ENCODE results near the gene TRPV5.

TRPV5 gene

DNA sequence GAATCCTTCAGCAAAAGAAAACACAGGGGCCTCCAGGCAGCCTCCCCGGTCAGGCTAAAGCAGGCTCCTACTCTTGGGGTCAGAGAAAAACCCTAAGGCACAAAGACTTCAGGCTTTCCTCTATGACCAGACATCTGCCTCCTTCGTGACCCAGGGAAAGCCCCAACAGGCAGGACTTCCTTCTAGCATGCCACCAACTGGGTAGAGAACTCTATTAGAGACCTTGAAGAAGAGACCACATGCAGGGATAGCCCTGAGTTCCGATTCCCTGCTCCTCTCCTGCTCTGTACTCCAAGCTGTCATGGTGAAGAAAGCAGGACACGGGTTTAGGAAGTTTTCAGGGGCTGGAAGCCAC, 49.3 kb downstream of the TRPV5 start:
- DNase-seq: no peak

DNA sequence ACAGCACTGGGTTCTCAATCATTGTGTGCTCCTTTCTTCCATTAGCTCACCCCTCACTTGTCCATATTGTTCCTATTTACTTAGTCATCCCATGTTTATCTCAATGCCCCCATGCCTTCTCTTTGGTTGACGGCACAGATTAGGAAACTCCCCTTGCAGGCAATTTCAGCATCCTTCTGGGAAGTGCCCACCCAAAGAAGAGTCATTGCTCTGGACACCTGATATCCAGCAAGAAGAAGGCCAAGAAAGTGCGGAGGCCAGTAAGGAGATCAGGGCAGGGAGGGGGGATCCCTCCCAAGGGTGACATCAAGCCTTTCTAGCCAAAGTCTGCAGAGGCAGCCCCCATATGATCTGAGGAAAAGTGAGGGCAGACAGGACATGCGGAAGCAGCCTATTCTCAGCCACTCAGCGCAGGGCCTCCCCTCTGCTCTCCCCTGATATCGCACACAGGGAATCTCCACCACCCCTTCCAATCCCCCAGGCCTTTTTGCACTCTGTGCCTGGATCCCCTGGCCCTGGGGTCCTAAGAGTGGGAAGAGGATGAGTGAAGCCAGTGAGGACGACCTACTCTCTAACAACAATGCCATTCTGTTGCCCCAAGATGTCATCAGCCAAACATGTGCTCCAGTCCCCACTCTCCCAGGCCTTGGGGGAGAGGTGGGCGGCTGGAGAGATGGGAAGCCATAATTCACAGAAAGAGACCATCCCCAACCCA, 49.8 kb downstream of the TRPV5 start:
- DNase-seq: peak; percentile 56

DNA sequence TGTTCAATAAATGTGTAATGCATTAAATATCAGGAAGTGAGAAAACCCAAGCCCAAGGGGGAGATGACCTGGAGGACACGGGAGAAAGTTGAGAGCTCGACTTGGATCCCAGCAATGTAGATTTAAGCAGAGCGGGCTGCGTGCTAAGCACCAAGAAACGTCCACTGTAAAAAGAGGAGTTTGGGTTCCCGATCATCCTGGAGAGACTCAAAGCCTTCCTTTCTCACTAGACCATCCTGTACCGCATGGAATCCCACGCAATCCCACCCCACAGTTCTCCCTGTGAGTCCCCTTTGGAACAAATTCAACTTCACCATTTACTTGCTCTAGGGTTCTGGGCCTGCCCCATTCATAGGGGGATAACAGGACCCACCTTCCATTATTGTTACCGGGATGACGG, 50.4 kb downstream of the TRPV5 start:
- DNase-seq: peak; percentile 29

DNA sequence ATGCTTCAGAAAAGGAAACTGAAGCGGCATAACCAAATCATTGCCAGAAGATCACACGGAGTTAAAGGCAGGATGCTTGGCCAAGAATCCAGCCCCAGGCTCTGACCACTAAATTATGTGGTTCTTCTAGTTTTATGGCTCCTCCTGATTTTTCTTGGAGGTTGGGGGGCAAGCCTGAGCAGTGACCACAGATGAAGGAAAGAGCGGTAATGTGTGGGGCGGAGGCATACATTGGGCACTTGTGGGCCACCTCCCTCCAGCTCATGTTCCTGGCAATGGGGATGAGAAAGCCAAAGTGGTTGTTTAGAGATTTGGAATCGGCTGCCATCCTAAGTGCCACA, 51.2 kb downstream of the TRPV5 start:
- DNase-seq: no peak

DNA sequence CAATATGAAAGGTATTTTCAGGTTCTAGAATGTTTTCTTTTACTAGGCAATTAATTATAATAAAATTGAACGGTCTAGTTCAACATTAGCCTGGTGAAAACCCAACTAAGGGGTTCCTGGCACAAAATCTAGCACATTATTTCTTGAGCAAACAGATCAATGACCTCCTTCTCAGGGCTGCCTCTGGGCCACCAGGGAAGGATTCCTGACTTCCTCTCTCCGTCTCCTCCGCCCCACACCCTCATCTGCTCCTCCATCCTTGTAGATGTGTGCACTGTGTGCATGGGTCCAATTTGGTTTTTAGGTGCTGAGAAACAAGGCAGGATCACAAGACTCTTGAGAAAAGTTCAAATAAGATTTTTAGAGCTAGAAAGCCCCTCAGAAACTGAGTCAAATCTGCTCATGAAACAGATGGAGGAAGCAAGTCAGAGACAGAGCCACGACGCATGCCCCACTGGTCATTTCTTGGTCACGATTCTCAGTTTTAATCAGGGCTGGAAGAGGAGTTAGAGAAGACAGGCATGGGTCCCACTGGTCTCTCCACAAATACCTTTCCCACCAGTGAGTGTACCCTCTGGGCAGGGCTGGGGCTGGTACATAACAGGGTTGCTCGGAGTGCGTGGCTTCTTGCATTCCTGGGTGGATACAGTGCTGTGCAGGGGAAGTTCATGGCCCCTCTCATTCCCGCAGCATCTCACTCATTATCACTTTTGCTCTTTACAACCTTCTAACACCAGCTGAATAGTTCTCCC, 51.8 kb downstream of the TRPV5 start:
- DNase-seq: peak; percentile 59

DNA sequence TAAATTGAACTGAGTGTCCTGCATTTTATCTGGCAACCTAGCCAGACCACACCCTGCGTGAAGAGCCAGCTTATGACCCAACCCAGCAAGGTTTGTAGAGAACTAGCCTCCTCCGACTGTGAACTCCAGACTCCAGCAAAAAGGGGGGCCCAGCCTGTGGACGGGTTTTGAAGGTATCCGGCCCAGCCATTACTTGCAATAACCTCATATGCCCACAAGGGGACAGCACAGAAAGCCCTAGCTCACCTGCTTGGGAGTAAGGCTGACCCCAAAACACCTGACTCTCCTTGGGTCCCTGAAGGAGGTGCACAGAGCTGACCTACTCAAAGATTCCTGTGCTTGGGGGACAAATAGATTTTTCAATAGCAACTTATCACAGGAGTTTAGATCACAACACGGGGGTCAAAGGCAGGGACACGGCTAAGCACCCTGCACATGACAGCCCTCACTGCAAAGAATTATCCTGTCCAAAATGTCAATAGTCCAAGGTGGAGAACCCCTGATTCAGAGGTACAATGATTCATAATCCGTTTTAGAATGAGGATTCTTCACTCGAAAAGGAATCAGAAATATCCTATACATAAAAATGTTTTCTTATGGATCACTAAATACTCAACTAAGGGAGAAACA, 52.6 kb downstream of the TRPV5 start:
- DNase-seq: peak; percentile 74

DNA sequence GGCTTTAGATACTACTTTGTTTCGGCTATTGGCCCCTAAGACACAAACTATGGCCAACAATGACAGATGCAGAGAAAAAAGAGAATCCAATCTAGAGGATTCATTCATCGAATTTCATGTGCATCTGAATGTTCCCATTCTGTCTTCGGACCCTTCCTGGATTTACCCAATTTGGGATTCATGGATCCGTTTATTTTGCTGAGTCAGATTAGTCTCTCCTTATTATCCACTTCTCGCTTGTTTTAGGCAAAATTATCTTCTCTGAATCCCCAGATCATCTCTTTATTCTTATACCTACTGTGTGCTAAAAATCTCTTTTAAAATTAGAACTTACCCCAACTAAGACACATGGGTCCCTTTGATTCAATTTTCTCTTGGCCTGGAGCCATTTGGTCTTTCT, 54.5 kb downstream of the TRPV5 start:
- no peak for DNase-seq

DNA sequence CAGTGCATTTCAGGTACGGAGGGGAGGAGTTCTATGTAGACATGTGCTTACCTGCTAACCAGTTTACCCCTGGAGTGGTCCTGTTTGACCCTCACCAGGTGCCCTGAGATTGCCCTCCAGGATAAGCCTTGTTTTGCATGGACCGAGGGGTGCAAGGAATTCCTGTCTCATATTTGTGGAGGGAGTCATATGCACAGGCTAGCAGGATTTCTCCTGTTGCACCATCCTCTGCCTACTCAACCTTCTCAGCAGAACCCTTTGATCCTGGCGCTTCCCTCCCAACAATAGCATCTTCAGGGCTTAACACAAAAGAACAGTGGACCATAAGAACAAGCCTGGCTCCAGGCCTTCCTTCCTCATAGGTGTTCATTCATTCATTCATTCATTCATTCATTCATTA, 55.2 kb downstream of the TRPV5 start:
- peak; percentile 45 for DNase-seq

DNA sequence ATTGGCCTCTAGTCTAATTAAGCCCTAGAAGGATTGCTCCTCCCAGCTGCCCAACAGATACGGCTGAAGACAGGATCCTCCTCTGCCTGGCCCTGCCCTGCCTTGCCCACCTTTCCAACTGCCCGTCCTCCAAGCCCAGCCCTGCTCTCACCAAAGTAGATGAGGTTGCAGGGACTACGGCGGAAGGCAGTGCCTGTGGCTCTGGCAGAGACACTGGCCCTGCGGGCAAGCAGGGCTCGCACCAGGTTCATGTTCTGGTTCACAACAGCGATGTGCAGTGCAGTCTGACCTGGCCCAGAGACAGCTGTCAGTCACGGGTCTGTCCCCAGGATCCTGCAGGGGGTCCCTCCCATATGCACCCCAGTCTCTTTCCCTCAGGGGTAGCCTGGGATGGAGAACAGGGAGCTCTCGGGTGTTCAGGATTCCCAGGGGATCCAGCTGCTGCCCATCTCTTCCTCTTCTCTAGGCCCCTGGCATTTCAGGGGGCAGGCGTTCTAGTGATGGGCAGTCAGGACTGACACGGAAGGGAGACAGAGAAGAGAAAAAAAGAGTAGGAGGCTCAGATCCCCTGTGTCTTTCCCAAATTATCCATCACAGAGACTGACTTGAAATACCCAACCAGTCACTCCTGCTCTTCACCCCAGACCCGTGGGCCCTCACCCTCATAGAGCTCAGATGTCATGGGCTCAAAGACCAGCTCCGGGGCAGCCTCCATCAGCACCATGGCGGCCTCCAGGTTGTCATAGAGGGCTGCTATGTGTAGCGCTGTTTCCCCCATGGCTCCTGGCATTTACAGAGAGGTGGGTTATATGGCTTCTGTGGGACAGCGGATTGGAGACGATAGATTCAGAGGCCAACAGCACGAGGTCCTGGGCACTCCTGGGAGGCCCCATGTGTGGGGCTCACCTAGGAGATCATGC, 56.3 kb downstream of the TRPV5 start:
- DNase-seq: peak; percentile 49

DNA sequence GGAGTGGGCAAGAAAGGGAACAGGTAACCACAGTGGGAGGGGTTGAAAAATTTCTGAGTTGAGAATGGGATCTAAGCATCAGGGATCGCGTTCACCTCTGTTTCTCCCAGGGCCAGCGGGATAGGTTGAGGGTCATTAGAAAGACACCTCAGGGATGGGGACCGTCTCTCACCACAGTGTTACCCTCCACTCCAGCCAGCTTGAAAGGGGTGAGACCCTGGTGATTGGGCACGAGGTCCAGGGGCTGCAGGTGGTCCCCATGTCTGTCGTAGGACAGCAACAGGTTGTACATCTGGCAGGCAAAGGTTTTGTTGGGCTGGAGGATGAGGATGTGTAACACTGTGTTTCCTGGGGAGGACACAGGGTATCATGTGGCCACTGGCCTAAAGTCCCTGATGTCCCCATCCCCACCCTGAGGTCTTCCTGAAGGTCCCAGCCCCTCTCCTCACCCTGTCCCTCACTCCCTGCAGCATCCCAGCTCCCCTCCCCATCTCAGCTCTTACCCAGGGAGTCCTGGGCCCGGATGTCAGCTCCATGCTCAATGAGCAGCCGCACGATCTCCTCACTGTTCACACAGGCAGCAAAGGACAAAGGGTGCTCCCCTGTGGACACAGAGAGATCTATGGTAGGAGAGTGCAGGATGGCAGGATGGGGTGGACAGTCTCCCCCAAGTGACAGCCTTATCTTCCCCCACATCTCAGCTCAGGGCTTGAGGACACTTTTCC, 57.1 kb downstream of the TRPV5 start:
- DNase-seq: peak; percentile 45

DNA sequence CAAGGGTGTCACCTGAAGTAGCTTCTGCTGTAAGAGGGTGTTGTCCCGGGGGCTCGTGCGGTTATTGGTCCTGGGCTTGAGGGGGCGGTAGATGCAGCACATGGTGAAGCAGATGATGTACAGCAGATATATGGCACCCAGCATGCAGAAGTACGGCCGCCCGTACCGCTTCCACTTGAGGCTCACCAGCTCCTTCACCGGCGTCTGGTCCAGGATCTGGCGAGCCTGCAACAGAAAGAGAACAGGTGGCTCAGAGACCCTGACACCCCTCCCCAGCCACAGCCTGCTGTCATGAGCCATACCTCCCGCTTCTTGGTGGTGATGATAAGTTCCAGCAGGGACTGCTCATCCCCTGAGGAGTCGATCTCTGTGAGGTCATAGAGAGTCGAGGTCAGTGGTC, 58.1 kb downstream of the TRPV5 start:
- DNase-seq: no peak

DNA sequence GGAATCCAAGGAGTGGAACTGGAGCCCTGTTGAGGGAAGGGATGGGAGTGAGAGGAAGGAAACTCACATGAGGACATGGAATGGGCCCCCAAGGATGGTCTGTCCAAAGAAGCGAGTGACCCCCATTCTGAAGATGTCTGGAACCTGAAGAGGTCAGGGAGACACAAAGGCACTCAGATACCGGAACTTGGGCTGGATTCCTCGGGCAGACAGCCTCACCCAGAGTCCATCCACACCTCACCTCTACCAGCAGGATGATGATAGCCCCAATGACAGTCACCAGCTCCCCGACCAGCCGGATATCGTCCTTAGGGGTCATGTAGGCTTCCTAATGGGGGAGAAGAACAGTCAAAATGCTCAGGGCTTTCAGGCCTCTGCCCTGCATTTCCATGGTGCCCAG, 58.7 kb downstream of the TRPV5 start:
- no peak for DNase-seq

DNA sequence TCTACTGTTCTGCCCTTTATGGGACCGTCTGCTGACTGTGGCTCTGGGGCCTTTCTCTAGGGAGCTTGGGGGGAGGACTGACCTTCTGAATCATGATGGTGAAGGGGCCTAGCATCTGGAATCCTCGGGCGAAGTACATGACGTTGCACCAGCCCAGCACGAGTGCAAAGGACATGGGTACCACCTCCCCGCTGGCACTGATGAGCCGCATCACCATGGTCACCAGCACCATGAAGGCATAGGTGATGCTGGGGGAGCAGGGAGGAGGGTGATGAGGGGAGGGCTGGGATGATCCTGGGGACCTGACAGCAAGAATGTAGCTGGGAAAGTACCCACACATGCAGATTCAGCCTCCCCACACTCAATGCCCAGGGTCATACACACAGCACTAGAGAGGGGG, 59.1 kb downstream of the TRPV5 start:
- no peak for DNase-seq

DNA sequence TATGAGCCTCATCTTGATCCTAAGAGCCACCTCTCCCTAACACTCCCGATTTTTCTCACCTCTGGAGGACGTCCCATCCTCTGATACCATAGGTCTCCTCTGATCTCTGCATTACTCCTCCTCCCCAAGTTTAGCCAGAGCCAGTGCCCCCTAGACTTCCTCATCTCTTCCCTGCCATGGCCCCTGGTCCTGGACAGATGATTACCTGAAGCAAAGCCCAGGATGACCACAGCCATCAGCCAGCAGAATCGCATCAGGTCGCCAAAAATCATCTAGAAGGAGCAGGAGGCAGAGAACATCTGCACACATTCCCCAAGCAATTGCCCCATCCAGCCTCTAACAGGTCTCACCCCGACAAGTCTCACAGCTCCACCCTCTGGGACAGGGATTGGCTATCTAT, 59.7 kb downstream of the TRPV5 start:
- no peak for DNase-seq

DNA sequence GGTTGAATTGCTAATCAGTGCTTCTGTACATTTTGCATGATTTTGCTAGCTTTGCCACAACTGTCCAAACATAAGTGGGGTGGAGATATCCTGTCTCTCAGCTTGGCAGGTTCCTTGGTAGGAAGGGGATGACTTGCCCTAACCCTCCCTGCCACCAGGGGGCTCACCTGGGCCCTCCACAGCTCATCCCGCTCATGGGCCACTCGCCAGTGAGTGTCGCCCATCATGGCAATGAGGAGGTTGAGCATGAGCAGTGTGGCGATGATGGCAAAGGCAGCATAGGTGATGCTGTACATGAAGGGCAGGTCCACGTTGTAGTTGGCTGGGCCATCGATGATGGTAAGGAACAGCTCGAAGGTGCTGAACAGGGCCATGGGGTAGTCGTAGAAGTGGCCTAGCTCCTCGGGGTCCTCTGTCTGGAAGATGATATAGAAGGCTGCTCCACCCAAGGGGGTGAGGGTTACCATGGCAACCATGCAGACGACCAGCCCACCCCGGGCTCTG, 60.2 kb downstream of the TRPV5 start:
- DNase-seq: peak; percentile 65

DNA sequence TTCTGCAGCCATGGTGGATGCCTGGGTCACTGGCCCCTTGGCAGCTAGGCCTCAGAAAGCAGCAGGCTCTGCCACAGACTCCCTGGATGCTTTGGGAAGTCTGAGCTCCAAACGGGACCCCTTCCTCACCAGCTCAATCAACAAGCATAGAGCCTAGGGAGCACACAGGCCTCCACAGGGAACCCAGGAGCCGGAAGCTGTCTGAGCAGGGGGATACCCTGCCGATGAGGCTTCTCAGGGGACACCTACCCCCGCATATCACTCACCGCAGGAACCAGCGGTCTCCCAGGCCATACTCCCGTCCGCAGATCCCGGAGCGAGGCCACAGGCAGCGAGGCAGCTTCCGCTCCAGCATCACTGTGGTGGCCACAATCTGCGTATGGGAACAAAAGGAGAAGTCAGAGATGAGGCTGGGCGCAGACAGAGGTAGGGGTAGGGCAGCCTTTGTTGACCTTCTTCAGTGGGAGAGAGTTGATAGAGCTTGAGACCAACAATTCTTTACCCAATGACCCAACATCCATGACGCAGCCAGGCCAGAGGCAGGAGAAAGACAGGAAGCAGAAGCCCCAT, 61.4 kb downstream of the TRPV5 start:
- peak; percentile 49 for DNase-seq

DNA sequence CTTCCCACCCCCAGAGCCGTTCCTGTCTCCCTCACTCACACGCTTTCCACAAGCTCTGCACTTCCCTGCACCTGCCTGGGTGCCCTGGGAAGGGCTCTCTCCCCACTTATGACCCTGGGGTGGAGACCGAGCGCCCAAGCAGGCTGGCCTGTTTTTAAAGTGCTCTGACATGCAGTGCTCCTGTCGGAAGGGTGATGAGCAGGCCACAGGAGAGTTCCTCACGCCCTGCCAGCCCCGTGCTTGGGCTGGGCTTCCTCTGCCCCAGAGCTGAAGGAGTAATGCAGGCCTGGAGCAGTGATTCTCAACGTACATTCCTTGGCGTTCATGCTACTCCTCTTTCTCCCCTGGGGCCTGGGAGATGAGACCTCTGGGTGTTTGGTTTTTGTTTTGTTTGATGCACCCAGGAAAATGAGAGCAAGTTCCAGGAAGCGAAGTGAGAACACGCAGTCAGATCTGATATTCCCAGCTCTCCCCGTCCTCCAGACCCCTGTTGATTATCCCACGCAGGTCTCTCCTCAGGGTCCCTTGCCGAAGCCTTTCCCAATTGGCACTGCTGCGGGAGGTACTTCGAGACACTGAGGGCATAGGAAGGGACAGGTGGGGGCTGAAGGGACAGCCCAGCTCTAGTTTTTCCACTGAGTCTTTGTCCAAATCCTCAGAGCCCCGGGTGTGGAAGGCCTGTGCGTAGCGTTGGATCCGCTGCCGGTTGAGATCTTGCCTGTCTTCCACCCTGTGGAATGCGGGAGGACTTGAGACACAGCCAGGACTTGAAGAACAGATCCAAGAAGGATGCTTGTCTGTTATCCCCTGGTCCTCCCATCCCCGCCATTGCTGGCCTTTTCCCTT, 62.1 kb downstream of the TRPV5 start:
- peak; percentile 42 for DNase-seq

DNA sequence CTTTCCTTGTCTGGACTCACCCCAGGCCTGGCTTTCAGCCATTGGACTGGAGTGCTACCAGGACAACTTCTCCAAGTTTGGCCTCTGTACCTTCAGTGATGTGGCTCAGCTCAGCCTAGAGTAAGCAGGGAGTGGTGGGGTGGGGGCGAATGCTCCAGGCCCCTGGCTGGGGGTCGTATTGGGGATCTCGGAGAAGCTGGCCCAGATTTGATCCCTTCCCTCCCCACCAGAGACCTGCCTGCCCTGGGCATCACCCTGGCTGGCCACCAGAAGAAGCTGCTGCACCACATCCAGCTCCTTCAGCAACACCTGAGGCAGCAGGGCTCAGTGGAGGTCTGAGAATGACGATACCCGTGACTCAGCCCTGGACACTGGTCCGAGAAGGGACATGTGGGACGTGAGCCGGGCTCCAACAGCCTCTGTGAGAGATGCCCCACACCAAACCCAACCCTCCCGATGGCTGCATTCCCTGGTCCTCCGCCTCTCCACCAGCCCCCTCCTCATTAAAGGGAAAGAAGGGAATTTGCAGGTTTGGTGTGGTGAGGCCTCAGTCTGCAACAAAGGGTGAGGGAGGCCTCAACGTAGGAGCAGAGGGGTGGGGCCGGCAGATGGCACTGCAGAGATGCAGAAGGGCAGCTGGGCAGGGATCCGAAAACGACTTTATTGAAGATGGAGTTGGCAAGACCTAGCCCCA, 62.8 kb downstream of the TRPV5 start:
- DNase-seq: peak; percentile 40

DNA sequence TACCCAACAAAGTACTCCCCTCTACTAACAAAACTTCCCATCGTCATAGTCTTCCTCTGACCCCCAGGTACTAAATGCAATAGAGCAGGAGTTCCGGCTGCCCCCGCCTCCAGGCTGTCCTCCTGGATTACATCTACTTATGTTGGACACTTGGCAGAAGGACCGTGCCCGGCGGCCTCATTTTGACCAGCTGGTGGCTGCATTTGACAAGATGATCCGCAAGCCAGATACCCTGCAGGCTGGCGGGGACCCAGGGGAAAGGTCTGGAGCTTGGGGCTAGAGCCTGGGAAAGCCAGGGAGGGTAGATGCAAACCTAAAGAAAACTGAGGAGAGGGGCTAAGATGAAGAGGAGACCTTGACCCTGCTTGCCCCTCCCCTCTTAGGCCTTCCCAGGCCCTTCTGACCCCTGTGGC, 63.4 kb downstream of the TRPV5 start:
- peak; percentile 45 for DNase-seq

DNA sequence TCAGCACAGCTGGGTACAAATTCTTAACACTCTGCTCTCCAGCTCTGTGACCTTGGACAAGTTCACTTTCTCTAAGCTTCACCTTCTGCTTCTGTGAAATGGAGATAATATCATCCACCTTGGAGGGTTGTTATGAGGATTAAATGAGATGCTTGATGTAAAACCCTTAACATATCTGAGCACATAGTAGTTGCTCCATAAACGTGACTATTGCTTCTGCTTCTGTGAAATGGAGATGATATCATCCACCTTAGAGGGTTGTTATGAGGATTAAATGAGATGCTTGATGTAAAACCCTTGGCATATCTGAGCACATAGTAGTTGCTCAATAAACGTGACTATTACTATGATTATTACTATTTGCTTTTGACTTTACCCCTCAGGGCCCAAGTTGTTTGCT, 64.1 kb downstream of the TRPV5 start:
- DNase-seq: no peak

Measured in islet precursor cell (in vitro differentiated cells).